ENCODE results near the gene EDDM3A. TPM values are rescaled to one million over a fixed set of nuclear protein-coding genes. Genes with fewer than 3 reads are reported as not detected.

Gene EDDM3A
- polyA plus RNA-seq, 2 of the 4 experiments (the other 2 are of a cell fraction): not detected

DNA sequence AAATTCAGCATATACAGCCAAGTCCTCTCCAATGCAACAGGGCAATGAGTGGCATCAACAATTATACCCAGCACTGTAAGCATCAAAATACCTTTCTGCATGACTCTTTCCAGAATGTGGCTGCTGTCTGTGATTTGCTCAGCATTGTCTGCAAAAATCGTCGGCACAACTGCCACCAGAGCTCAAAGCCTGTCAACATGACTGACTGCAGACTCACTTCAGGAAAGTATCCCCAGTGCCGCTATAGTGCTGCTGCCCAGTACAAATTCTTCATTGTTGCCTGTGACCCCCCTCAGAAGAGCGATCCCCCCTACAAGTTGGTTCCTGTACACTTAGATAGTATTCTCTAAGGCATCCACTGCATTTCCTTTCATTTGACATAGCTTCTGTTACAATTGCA, 36.1 kb downstream of the EDDM3A start:
- no peak for DNase-seq (ENCODE audit: low read depth in 1 of 2, low spot score in 1 of 2)
- FAIRE-seq: no peak
- H3K4me1 ChIP-seq: no peaks in the 10 kb centered on the region
- no peak for ATAC-seq
- no peak overlapping the region for H3K4me3 ChIP-seq
- WGBS (ENCODE audit: missing lambda C conversion rate): 21% methylated on average over 4 of the region's 4 CpGs
- TF ChIP-seq GATA3 (IDR thresholded peaks at IDR 0.05; ENCODE audit: borderline replicate concordance) (no peak), FOSB (CRISPR knock-in tag; IDR thresholded peaks at IDR 0.05) (no peak), ZNF302 (CRISPR knock-in tag; IDR thresholded peaks at IDR 0.05) (no peak), RAD21 (conservative IDR thresholded peaks at IDR 0.05 in 1 of 2, IDR thresholded peaks at IDR 0.05 in 1 of 2) (no peak), BHLHE40 (IDR thresholded peaks at IDR 0.05; ENCODE audit: low read depth, low read length) (no peak), POLR2A (IDR thresholded peaks at IDR 0.05; ENCODE audit: low read length) (no peak), SREBF2 (IDR thresholded peaks at IDR 0.05) (no peak)
- TF ChIP-seq, protein P1, sequence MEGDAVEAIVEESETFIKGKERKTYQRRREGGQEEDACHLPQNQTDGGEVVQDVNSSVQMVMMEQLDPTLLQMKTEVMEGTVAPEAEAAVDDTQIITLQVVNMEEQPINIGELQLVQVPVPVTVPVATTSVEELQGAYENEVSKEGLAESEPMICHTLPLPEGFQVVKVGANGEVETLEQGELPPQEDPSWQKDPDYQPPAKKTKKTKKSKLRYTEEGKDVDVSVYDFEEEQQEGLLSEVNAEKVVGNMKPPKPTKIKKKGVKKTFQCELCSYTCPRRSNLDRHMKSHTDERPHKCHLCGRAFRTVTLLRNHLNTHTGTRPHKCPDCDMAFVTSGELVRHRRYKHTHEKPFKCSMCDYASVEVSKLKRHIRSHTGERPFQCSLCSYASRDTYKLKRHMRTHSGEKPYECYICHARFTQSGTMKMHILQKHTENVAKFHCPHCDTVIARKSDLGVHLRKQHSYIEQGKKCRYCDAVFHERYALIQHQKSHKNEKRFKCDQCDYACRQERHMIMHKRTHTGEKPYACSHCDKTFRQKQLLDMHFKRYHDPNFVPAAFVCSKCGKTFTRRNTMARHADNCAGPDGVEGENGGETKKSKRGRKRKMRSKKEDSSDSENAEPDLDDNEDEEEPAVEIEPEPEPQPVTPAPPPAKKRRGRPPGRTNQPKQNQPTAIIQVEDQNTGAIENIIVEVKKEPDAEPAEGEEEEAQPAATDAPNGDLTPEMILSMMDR (IDR thresholded peaks at IDR 0.05): no peak
- no peak overlapping the region for H3K4me2 ChIP-seq
- CTCF ChIA-PET: interaction anchor here (0.5 kb wide), 1 partner anchor 13 kb away, joined by 3 read pairs; no protein-coding TSS in a partner anchor
- H3K9me3 ChIP-seq: 0 out of 3 replicates have a peak, but pooled peaks cover 3% of the 10 kb centered on the region
- no peak overlapping the region for H3K27ac ChIP-seq
- POLR2A ChIA-PET: no interaction called here

DNA sequence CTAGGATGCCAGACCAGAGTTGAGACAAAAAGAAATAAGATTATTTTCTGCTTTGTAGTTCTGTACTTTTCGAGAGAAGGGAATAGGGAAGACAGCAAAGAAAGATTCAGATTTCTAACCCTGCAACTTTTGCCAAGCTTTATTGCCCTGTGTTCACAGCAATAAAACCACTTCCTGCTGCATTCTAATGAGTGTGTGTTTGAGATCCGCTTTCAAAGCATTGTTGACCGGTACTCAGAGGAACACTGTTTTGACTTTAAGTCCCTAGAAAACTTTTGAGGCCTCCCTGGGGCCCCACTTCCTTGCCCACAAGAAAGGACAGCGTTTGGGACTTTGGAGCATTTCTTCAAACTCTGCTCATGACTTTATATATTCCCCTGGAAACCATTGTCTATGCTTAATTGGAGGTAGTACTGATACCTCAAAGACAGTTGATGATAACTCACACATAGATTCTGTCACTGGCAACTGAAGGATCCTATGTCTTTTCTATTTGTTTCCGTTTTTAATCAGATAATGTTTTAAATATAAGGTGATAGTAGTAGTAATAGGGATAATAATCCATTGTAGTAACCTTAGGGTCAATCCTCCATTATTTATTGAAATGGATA, 36.7 kb downstream of the EDDM3A start:
- 0 out of 3 replicates have a peak, but pooled peaks cover 3% of the 10 kb centered on the region for H3K9me3 ChIP-seq
- ATAC-seq: no peak

DNA sequence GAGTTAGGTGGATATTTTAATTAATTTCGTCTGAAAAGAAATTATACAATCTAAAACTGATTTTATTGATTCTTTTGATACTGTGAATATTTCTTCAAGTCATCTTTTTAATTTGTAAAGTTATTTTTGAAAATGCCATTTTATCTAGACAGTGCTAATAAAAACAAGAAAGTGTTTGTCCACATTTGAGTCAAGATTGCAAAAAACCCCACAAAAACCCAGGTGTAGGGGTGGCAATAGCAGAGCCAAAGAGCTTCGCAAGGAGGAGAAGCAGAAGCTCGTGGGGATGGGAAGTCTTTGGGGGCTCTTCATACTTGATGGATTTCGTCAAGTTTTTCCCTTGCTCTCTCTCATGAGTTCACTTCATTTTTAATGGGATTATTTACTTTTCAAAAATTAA, 41.3 kb downstream of the EDDM3A start:
- ChIA-PET CTCF (no interaction called here), POLR2A (no interaction called here)
- ATAC-seq (no peak), DNase-seq (ENCODE audit: low read depth in 1 of 2, low spot score in 1 of 2) (no peak), FAIRE-seq (no peak)
- 19% methylated on average over 4 of the region's 4 CpGs for WGBS (ENCODE audit: missing lambda C conversion rate)
- H3K4me2 ChIP-seq: no peak overlapping the region
- TF ChIP-seq NPAS2 (CRISPR knock-in tag; IDR thresholded peaks at IDR 0.05; ENCODE audit: borderline replicate concordance) (no peak), RARB (CRISPR knock-in tag; IDR thresholded peaks at IDR 0.05) (no peak), BHLHE40 (IDR thresholded peaks at IDR 0.05; ENCODE audit: low read depth, low read length) (no peak), HOXA7 (CRISPR knock-in tag; IDR thresholded peaks at IDR 0.05) (no peak), POLR2A (IDR thresholded peaks at IDR 0.05; ENCODE audit: low read length) (no peak), EHF (CRISPR knock-in tag; IDR thresholded peaks at IDR 0.05) (no peak), ZNF302 (CRISPR knock-in tag; IDR thresholded peaks at IDR 0.05) (no peak)
- TF ChIP-seq, protein P1 (IDR thresholded peaks at IDR 0.05): no peak
- TF ChIP-seq, protein P2, sequence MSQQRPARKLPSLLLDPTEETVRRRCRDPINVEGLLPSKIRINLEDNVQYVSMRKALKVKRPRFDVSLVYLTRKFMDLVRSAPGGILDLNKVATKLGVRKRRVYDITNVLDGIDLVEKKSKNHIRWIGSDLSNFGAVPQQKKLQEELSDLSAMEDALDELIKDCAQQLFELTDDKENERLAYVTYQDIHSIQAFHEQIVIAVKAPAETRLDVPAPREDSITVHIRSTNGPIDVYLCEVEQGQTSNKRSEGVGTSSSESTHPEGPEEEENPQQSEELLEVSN (IDR thresholded peaks at IDR 0.05; ENCODE audit: borderline replicate concordance, low read depth): no peak
- TF ChIP-seq, protein P3, sequence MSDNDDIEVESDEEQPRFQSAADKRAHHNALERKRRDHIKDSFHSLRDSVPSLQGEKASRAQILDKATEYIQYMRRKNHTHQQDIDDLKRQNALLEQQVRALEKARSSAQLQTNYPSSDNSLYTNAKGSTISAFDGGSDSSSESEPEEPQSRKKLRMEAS (IDR thresholded peaks at IDR 0.05): no peak
- no peak overlapping the region for H3K27ac ChIP-seq
- H3K4me1 ChIP-seq: no peaks in the 10 kb centered on the region
- no peaks in the 10 kb centered on the region for H3K9me3 ChIP-seq
- no peak overlapping the region for H3K4me3 ChIP-seq

More for the DNA sequence above, 36.7 kb downstream of the EDDM3A start:
- Histone ChIP-seq H3K4me1 (no peaks in the 10 kb centered on the region), H3K4me3 (no peak overlapping the region), H3K27ac (no peak overlapping the region), H3K4me2 (no peak overlapping the region)
- 33% methylated on average over 5 of the region's 5 CpGs for WGBS (ENCODE audit: missing lambda C conversion rate)
- POLR2A ChIA-PET: no interaction called here
- TF ChIP-seq, protein P4, sequence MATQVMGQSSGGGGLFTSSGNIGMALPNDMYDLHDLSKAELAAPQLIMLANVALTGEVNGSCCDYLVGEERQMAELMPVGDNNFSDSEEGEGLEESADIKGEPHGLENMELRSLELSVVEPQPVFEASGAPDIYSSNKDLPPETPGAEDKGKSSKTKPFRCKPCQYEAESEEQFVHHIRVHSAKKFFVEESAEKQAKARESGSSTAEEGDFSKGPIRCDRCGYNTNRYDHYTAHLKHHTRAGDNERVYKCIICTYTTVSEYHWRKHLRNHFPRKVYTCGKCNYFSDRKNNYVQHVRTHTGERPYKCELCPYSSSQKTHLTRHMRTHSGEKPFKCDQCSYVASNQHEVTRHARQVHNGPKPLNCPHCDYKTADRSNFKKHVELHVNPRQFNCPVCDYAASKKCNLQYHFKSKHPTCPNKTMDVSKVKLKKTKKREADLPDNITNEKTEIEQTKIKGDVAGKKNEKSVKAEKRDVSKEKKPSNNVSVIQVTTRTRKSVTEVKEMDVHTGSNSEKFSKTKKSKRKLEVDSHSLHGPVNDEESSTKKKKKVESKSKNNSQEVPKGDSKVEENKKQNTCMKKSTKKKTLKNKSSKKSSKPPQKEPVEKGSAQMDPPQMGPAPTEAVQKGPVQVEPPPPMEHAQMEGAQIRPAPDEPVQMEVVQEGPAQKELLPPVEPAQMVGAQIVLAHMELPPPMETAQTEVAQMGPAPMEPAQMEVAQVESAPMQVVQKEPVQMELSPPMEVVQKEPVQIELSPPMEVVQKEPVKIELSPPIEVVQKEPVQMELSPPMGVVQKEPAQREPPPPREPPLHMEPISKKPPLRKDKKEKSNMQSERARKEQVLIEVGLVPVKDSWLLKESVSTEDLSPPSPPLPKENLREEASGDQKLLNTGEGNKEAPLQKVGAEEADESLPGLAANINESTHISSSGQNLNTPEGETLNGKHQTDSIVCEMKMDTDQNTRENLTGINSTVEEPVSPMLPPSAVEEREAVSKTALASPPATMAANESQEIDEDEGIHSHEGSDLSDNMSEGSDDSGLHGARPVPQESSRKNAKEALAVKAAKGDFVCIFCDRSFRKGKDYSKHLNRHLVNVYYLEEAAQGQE (IDR thresholded peaks at IDR 0.05): no peak
- CTCF ChIA-PET: no interaction called here
- FAIRE-seq (no peak), DNase-seq (ENCODE audit: low read depth in 1 of 2, low spot score in 1 of 2) (no peak)

Data from A549 (cell line).